Measurements from ENCODE around the gene APBA2.

APBA2 gene

GRCh38 chr15:29045717-29046116 is 159.9 kb downstream of the APBA2 start:
- DNase-seq = no peak

DNA sequence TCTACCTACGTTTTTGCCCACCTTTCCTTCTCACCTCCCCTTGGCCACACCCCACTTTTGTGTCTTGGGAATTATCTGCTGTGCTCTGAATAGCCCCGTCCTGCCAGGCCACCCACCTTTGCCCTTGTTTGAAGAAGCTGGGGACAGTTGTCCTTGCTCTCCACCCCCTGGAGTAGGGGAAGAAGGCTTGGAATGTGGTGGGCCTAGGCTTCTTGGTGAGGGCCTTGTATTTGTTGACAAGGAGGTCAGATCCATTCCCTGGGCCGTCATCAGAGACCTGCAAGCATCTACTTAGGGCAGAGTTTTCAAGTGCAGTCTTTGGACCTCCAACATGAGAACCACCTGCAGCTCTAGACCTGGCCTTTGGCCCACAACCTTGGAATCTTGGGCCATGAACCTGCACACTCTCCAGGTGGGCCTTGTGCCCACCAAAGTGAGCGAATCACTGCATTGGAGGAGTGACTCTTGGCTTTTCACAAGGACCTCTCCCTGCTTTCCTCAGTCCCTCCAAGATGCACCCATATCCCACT is 160.6 kb downstream of the APBA2 start:
- no peak for DNase-seq

DNA sequence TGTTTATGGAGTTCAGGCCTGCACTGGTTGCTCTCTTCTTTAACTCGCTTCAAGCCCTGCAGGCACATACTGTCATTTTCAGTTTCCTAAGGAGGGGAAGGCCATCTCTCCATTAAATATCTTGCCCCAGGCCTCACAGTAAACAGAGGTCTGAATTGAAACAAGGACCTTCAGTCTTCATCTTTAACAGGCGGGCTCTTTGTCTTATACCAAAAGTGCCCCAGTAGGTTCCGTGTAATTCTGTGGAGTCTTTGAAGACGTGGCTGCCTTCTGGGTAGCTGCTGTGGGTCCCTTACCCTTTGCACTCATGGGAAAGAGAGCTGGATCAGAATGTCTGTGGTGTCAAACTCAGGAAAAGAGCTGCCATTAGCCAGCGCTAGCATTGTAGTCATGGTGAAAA is 161.2 kb downstream of the APBA2 start:
- DNase-seq = no peak

- DNase-seq = no peak
Observed at GRCh38 chr15:29048011-29048410, 162.2 kb downstream of the APBA2 start.

- DNase-seq = no peak
Observed at GRCh38 chr15:29050870-29051269, 165.1 kb downstream of the APBA2 start.

GRCh38 chr15:29051422-29051821 is 165.6 kb downstream of the APBA2 start:
- no peak for DNase-seq

- no peak for DNase-seq
Observed at GRCh38 chr15:29053006-29053405, 167.2 kb downstream of the APBA2 start.

DNA sequence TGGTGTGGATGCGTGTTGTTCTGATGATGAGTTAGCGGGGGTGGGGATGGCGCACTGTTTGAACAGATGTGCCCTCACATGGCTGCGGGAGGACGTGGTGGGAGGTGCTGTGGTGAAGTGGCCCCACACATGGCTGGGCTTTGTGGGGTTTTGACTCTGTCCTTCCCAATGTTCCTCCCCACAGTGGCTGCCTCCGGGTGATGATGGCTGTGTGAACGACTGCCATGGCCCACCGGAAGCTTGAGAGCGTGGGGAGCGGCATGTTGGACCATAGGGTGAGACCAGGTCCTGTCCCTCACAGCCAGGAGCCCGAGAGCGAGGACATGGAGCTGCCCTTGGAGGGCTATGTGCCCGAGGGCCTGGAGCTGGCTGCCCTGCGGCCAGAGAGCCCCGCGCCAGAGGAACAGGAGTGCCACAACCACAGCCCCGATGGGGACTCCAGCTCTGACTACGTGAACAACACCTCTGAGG is 167.9 kb downstream of the APBA2 start:
- no peak for DNase-seq

GRCh38 chr15:29054171-29055045 is 168.6 kb downstream of the APBA2 start:
- no peak for DNase-seq

DNA sequence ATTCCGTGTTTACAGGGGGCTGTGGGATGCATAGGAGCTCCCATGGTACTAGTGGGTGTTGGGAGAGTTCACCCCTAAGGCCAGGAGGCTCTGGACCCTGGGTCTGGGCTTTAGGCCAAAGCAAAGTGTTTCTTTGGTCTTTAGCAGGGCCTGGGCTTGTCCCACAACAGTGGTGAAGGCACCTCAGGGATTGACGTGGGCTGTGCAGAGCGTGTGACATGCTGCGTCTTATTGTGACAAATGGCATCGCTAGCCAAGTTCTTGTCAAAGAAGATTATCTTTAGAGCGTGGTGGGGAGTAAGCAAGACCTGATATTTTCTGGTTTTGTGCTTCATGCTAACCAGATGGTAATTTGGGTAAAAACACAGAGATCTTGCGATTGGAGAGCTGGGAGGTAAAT is 170.1 kb downstream of the APBA2 start:
- DNase-seq = no peak

- DNase-seq = no peak
Observed at GRCh38 chr15:29056839-29057450, 171.2 kb downstream of the APBA2 start.

- DNase-seq = no peak
Observed at GRCh38 chr15:29057856-29058255, 172.1 kb downstream of the APBA2 start.

GRCh38 chr15:29058903-29059539 is 173.2 kb downstream of the APBA2 start:
- no peak for DNase-seq

DNA sequence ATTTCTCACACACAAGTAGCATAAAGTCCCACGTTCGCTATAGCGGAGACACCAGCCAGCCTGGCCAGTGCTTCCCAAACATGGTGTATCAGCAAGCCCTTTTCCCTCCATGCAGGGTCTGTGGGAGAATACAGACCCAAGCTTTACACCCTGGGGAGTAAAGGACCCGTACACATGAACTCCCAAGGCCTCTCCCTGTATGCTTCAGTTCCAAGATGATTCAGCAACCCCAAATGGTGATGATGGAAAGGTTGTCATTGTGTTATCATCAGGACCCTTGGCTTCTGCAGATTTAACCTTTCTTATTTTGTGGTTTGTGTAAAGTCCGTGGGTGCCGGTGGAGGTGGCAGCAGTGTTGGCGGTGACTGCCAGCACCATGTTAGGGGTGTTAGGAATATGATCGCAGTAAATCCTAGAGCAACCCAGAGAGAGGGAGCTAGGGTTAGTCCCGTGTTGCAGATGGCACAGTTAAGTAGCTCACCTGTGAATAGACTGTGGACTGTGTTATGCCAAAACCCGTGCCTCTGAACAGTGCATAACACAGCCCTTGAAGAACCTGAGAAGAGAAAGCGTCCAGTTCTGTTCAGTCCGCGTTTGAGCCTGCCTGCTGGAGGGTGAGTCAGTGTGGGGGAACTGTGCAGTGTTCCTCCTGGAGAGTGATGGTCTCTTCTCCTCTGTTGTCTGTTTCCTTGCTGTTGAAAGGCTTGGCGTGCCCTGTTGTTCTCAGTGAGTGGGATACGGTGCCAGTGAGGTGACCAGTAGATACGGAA is 174.3 kb downstream of the APBA2 start:
- DNase-seq = no peak

- DNase-seq = no peak
Observed at GRCh38 chr15:29061746-29062145, 176.0 kb downstream of the APBA2 start.

- no peak for DNase-seq
Observed at GRCh38 chr15:29062179-29062591, 176.4 kb downstream of the APBA2 start.

DNA sequence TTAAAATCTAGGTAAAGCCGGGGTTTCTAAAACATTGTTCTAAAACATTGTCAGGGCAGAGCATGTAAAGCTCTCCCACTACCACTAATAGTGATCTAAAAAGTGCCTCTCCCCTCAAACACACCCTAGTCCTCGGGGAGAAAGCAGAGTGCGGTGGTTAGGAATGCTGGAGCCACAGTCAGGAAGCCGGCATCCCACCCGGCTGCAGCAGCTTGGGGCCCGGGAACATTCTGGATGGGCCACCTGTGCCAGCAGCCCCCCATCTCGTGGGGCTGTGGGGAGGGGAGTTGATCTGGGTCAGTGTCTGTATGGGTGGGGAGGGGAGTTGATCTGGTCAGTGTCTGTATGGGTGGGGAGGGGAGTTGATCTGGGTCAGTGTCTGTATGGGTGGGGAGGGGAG is 176.9 kb downstream of the APBA2 start:
- DNase-seq = no peak

DNA sequence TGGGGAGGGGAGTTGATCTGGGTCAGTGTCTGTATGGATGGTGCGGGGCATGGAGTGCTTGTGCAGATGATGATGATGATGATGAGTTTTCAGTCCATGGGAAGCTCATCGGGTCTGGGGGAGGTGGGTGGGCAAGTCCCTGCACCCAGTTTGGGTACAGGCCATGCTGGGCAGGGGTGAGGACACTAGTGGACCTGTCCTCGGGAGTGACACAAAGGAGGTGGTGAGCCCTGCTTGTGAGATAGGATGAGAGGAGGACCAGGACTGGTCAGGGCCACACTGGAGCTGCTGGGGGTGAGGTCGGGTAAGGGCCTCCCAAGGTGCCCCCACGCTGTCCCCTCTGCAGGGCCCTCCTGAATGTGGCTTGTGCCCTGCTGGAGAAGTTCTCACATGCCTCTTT is 177.9 kb downstream of the APBA2 start:
- DNase-seq = no peak

GRCh38 chr15:29064290-29064689 is 178.5 kb downstream of the APBA2 start:
- DNase-seq = peak; percentile 1

GRCh38 chr15:29064731-29065130 is 179.0 kb downstream of the APBA2 start:
- DNase-seq = no peak

DNA sequence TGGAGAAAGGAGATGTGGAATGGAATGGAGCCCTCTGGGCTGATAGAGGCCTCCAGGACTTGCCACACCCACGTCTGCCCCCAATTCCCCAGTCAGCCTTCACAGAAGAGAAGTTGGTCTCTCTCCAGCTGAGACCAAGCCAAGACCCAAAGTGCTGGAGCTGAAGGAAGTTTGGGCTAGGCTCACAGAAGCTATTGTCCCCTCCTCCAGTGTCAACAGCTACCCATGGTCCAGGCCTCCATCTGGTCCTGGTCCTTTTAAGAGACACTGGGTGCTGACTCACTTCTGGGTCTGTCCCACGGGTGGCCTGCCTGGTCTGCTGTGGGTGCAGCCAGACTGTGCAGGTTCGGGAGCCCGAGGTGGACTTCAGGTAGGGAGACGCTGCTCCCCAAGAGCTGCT is 179.8 kb downstream of the APBA2 start:
- DNase-seq = no peak

DNA sequence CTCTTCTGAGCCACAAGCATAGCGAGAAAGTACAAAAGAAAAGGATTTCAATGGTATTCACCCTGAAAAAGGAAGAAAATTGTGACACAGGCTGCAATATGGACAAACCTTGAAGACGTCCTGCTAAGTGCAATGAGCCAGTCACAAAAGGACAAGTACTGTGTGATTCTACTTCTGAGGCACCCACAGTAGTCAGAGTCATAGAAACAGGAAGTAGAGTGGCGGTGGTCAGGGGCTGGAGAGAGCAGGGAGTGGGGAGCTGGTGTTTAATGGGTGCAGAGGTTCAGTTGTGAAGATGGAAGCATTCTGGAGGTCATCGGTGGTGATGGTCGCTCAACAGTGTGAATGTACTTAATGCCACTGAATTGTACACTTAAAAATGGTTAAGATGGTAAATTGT is 180.5 kb downstream of the APBA2 start:
- no peak for DNase-seq

GRCh38 chr15:29066838-29067237 is 181.1 kb downstream of the APBA2 start:
- DNase-seq = no peak

Measured in NCI-H1105 treated with DMSO at 0.1 percent for 48 hours (cell line).